NCI-H2227 (cell line): ENCODE results near the gene SMG7.

Experiments used
- DNase-seq: peaks from one replicate; lab custom pipeline; 2025; ENCODE audit not compliant: unreplicated experiment; lab: John Stamatoyannopoulos, UW

Gene SMG7

GRCh38 chr1:183586455-183586854 is 114.2 kb downstream of the SMG7 start:
- no peak for DNase-seq

- no peak for DNase-seq
Observed at GRCh38 chr1:183586926-183587325, 114.6 kb downstream of the SMG7 start.

DNA sequence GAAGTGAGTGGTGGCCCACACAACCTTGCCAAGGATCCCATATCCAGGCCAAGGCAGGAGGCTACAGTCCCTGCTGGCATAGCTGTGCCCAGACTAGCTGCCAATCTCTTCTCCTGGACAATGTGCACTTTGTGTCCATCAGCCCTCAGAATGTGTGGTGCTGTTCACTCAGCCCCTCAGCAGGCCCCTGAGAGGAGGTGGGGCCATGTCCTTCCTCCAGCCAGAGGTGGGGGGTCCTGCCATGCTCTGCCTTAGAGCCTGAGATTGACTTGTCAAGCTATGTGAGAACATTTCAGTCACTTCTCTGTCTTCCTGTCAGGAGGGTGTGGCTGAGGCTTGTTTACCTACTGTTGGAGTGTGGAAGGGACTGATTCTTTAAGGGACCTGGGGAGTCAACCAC is 116.5 kb downstream of the SMG7 start:
- DNase-seq: no peak

DNA sequence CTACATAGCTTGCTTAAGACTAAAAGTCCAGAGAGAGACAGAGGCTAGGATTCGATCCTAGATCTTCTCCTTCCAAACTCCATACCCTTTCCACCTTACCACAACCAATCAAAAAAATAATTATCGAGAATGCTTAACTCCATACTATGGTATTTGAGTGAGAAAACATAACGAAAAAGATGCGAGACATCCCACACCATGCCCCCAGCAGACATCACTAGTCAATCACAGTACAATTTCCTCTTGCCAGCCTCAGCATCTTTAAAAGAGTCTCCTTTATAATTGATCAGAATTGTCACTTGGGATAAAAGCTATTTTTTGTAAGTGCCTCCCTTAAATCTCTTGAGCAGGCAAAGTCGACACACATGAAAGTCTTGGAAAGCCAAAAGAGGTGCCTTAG is 117.1 kb downstream of the SMG7 start:
- no peak for DNase-seq

GRCh38 chr1:183589874-183590243 is 117.6 kb downstream of the SMG7 start:
- DNase-seq: no peak

DNA sequence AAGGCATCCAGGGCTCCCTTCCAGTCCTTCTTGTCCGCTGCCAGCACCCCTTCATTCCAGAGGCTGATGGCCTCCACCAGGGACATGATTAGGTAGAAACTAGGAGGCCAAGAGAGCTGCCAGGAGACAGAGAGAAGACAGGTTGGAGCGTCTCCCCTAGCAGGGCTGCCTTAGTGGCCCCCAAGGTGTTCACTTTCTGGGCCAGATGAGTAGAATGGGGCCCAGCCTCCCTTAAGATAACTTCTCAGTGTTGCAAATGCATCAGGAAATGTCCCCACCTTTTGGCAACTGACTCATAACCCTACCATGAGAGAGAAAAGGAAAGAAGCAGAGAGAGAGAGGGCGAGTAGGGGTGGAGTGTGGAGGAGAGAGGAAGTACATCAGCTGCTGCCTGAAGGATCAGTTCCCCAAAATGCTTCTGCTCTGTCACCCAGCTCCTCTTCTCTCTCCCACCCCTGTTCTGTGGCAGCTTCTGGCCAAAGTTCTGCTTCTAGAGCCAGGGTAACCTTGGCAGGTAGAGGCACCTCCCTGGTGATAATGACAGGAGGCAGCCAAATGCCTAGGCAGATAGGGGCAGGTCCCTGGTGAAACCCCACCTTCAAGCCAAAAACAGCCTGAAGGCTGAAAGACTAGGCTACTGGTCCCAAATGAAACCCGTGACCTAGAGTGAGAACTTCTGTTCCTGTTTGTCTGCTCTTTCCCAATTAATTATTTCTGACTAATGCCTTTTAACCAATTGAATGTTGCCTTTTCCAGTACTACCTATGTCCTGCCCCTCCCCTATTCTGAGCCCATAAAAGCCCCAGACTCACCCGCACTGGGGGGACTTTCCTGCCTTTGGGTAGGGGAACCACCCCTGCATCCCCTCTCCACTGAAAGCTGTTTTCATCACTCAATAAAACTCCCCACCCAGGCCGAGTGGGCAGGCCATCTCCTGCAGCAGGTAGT is 118.2 kb downstream of the SMG7 start, which contains the start of gene NCF2:
Gene NCF2 (minus strand): TSS at position 216 of the 948 bp plus-strand sequence. CDS start 130 bp downstream, at position 86.
- DNase-seq: no peak

DNA sequence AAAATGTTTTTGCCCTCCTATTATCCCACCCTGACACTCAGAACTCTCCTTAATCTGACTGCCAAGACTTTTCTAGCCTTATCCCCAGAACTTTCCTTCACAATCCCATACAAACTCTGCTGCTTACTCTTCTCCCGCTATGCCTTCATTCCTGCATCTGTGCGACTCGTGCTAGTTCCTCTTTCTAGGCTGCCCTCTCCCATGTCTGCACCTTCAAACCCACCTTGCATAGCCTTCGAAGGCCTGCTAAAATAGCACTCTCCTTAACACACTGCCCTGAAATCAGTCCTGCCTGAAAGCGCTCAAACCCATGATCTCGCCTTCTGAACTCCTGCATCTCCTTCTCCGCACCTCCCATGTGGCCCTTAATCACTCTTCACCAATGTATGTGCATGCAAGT is 120.4 kb downstream of the SMG7 start:
- no peak for DNase-seq

DNA sequence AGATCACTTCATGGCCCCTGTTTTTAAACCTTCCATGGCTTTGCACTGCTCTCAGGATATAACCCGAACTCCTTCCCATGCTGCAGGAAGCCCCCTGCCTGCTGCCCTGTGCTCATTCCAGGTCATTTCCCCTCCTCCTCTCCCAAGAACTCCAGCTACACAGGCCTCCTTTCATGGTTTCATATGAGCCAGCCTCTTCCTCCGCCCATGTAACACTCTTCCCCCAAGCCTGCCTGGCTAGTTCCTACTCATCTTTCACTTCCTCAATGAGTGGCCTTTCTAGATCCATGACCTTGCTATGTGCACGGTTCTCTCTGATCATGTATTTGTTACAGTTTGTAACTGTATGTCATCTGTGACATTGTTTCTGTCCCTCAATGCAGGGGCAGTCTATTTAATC is 121.1 kb downstream of the SMG7 start:
- no peak for DNase-seq

DNA sequence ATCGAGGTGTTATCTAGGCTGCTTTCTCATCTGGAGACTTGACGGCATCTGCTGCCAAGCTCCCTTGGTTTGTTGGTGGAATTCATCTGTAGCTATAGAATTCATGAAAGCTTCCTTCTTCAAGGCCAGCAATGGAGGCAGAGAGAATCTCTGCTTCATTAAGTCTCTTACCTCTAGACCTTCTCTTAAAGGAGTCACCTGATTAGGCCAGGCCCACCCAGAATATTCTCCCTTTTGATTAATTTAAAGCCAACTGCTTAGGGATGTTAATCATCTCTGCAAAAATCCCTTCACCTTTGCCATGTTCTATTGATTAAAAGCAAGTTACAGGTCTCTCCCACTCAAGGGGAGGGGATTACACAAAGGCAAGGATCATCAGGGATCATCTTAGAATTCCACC is 123.2 kb downstream of the SMG7 start:
- no peak for DNase-seq

DNA sequence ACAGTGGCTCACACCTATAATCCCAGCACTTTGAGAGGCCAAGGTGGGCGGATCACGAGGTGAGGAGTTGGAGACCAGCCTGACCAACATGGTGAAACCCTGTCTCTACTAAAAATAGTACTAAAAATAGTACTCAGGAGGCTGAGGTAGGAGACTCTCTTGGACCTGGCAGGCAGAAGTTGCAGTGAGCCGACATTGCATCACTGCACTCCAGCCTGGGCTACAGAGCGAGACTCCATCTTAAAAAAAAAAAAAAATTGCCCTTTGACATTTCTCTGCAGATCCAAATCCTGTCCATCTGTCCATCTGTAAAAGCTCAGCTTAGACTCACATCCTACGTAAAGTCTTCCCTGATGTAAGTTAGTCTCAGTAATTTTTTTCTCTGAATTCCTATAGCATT is 124.2 kb downstream of the SMG7 start:
- DNase-seq: no peak

DNA sequence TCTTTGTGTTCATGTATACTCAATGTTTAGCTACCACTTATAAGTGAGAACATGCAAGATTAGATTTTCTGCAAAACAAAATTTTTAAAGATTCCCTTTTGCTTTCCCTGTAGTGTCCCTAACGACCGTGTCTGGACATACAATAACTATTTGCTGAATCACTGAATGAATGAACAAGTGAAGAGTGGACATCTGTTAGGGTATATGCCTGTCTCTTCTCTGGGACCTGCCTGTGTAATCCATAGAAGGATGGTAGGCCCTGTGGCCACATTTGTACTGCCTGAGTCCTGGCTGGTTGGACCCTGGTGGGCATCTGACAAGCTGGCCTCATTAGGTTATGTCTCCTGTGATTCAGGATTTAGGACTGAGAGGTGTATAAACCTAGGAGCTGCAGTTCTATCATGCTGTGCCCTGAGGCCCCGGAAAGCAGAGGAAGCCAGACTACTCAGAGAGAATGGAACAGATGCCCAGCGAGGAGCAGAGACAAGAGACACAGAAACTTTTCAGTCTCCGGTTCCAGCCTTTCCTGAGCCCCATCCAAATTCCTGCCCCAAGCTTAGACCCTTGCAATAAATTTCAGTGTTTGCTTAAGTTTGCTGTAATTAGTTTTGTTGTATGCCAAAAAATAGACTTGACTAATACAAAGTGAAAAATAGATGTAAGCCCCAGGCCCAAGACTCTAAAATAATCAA is 125.5 kb downstream of the SMG7 start:
- DNase-seq: no peak

GRCh38 chr1:183598386-183598785 is 126.1 kb downstream of the SMG7 start:
- no peak for DNase-seq

DNA sequence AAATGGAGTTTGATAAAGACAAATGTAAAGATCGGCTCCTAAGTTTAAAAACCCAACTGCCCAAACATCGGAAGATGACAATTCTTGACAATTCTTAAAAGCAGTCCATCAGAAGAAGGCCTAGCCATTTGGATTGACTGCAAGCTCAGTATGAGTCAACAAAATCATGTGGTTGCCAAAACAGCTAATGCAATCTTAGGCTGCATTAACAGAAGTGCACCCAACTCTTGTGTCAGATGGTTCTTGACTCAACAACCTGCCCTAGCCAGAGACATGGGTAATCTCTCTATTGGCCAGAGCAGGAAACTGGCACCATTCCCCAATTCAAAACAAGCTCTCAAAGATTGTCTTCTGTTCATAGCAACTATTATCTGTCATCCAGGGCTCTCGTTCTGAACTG is 127.8 kb downstream of the SMG7 start:
- no peak for DNase-seq

DNA sequence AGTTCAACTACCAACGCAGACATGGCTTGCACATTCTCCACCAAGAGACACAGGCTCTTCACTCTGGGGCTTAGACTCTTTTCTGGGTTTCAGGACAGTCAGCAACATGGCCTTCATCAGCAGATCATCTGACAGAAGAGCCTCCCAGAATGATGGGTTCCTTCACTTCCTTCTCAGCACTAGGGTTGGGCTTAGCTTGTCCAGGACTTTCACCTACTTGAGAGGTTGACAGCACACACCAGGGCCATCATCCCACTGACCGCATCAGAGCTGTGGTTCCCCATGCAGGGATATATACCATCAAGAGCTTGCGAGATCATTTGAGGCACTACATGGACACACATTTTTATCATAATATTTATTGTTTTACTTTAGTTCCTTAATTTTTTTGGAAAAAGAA is 128.3 kb downstream of the SMG7 start:
- DNase-seq: no peak

DNA sequence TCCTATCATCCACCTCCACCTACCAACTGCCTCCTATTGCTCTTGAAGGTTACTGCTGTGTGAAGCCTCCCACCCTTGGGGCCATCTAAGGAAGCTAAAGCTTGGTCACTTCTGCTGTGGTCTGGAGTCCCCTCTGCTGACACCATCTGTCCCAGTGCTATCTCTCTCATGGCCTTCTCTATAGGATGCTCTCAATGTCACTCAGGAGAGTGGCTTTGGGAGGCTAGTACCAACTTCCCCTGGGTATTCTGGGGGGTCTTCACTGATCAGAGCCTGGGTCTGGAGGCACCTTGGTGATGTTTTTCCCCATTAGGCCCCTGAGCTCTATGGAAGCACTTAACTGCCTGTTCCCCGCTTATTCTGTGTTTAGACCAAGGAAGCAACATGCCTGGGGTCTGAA is 130.2 kb downstream of the SMG7 start:
- DNase-seq: no peak
